AG04449 (cell line): Measurements from ENCODE around the gene ATP6V1G3.

ENCODE experiments used
- CTCF ChIA-PET: fragments of 350-600 bp; formaldehyde crosslinking; extraction: SDS; loops from one replicate; lab custom pipeline; 2021; ENCODE audit warnings: antibody characterized with exemption; lab: Yijun Ruan, JAX
- POLR2A ChIA-PET: fragments of 400-600, 350-600 bp; formaldehyde crosslinking; extraction: SDS; loops from one replicate; lab custom pipeline; 2020; ENCODE audit warnings: antibody characterized with exemption, inconsistent platforms; lab: Yijun Ruan, JAX
- DNase-seq: peaks from one replicate; pipeline ENCODE4 v3.0.0-alpha.2; 2010; ENCODE audit warnings: low read depth, low spot score
- H3K4me3 ChIP-seq: 2 replicates; pipeline ENCODE4 v1.5.1; 2011; ENCODE audit warnings: low read depth, mild to moderate bottlenecking, control low read depth, low read length
- TF ChIP-seq, protein P1 (sequence below): IDR thresholded peaks from one replicate; pipeline ENCODE4 v1.5.1; 2011; ENCODE audit warnings: mild to moderate bottlenecking, moderate library complexity, low read length, control low read depth, inconsistent platforms; ENCODE audit not compliant: insufficient read depth; ENCODE audit errors: missing control alignments

The ATP6V1G3 gene

GRCh38 chr1:198575292-198575691 lies 34.8 kb upstream of the ATP6V1G3 start:
- no peak for DNase-seq
- TF ChIP-seq, protein P1, sequence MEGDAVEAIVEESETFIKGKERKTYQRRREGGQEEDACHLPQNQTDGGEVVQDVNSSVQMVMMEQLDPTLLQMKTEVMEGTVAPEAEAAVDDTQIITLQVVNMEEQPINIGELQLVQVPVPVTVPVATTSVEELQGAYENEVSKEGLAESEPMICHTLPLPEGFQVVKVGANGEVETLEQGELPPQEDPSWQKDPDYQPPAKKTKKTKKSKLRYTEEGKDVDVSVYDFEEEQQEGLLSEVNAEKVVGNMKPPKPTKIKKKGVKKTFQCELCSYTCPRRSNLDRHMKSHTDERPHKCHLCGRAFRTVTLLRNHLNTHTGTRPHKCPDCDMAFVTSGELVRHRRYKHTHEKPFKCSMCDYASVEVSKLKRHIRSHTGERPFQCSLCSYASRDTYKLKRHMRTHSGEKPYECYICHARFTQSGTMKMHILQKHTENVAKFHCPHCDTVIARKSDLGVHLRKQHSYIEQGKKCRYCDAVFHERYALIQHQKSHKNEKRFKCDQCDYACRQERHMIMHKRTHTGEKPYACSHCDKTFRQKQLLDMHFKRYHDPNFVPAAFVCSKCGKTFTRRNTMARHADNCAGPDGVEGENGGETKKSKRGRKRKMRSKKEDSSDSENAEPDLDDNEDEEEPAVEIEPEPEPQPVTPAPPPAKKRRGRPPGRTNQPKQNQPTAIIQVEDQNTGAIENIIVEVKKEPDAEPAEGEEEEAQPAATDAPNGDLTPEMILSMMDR = no peak
- CTCF ChIA-PET = interaction anchor here (1.0 kb wide), 2 partner anchors 9 to 11 kb away, joined by 3 read pairs; no protein-coding TSS in a partner anchor

GRCh38 chr1:198574325-198574724 lies 33.8 kb upstream of the ATP6V1G3 start:
- no peak for DNase-seq
- ChIA-PET CTCF (no interaction called here), POLR2A (no interaction called here)
- TF ChIP-seq, protein P1 = no peak
- H3K4me3 ChIP-seq = no peak overlapping the region

More at GRCh38 chr1:198575292-198575691, 34.8 kb upstream of the ATP6V1G3 start:
- POLR2A ChIA-PET = no interaction called here
- no peak overlapping the region for H3K4me3 ChIP-seq

- DNase-seq = no peak
- TF ChIP-seq, protein P1 = no peak
- ChIA-PET POLR2A (no interaction called here), CTCF (interaction anchor here (1.2 kb wide), 1 partner anchor 11 kb away, joined by 3 read pairs; no protein-coding TSS in a partner anchor)
- H3K4me3 ChIP-seq = no peak overlapping the region
Observed at GRCh38 chr1:198564716-198565115, 24.2 kb upstream of the ATP6V1G3 start.

DNA sequence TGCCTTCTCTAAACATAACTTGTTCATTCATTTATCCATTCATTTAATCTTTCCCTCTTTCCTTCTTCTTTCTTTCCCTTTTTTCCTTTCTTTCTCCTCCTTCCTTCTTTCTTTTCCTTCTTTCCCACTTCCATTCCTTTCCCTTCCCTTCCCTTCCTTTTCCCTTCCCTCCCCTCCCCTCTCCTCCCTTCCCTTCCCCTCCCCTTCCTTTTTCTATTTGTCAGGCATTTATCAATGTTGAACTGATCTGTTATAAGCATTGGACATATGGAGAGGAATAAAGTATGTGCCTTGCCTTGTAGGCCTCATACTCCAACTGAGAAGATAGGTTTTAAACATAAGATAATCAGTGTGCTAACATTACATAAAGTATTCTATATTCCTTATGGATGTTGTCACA lies 23.7 kb upstream of the ATP6V1G3 start:
- TF ChIP-seq, protein P1 = no peak
- H3K4me3 ChIP-seq = no peak overlapping the region
- POLR2A ChIA-PET = no interaction called here
- CTCF ChIA-PET = interaction anchor here (1.2 kb wide), 1 partner anchor 12 kb away, joined by 3 read pairs; no protein-coding TSS in a partner anchor
- DNase-seq = no peak

GRCh38 chr1:198563583-198563982 lies 23.1 kb upstream of the ATP6V1G3 start:
- TF ChIP-seq, protein P1 = no peak
- H3K4me3 ChIP-seq = no peak overlapping the region
- ChIA-PET CTCF (no interaction called here), POLR2A (no interaction called here)
- DNase-seq = no peak

GRCh38 chr1:198560161-198560560 lies 19.7 kb upstream of the ATP6V1G3 start:
- no peak for DNase-seq
- no peak overlapping the region for H3K4me3 ChIP-seq
- TF ChIP-seq, protein P1 = no peak
- POLR2A ChIA-PET = no interaction called here
- CTCF ChIA-PET = interaction anchor here (0.7 to 1.6 kb wide), 2 partner anchors 16 to 20 kb away, joined by 3 to 5 read pairs; partner anchors contain the start of gene ATP6V1G3
